IPS-20b (cell line): ENCODE measurements around the gene CD164.
A peak's percentile ranks its signal among the peaks of the same experiment; 100 is the strongest.

Experiments
- H3K27ac ChIP-seq: one replicate; pipeline ENCODE4 v1.5.1; 2013; ENCODE audit warnings: low read length
- H3K27me3 ChIP-seq: 2 replicates; pipeline ENCODE4 v1.6.1; 2013; ENCODE audit warnings: mild to moderate bottlenecking, low read length, inconsistent platforms; ENCODE audit not compliant: insufficient read depth
- H3K36me3 ChIP-seq: 2 replicates; pipeline ENCODE4 v1.6.1; 2013; ENCODE audit warnings: low read depth, mild to moderate bottlenecking, inconsistent platforms, low read length, moderate library complexity; ENCODE audit not compliant: insufficient read depth
- H3K4me1 ChIP-seq: 2 replicates; pipeline ENCODE4 v1.6.1; 2013; ENCODE audit warnings: mild to moderate bottlenecking, control low read depth, inconsistent platforms, low read length, moderate library complexity; ENCODE audit not compliant: insufficient read depth
- H3K4me3 ChIP-seq: 2 replicates; pipeline ENCODE4 v1.5.1; 2013; ENCODE audit warnings: mild to moderate bottlenecking, low read length, inconsistent platforms
- H3K9ac ChIP-seq: 2 replicates; pipeline ENCODE4 v1.6.1; 2013; ENCODE audit warnings: low read depth, mild to moderate bottlenecking, inconsistent platforms, low read length, moderate library complexity
- H3K9me3 ChIP-seq: 2 replicates; pipeline ENCODE4 v1.6.1; 2013; ENCODE audit warnings: mild to moderate bottlenecking, low read depth, low read length, inconsistent platforms; ENCODE audit not compliant: insufficient read depth

CD164 gene

DNA sequence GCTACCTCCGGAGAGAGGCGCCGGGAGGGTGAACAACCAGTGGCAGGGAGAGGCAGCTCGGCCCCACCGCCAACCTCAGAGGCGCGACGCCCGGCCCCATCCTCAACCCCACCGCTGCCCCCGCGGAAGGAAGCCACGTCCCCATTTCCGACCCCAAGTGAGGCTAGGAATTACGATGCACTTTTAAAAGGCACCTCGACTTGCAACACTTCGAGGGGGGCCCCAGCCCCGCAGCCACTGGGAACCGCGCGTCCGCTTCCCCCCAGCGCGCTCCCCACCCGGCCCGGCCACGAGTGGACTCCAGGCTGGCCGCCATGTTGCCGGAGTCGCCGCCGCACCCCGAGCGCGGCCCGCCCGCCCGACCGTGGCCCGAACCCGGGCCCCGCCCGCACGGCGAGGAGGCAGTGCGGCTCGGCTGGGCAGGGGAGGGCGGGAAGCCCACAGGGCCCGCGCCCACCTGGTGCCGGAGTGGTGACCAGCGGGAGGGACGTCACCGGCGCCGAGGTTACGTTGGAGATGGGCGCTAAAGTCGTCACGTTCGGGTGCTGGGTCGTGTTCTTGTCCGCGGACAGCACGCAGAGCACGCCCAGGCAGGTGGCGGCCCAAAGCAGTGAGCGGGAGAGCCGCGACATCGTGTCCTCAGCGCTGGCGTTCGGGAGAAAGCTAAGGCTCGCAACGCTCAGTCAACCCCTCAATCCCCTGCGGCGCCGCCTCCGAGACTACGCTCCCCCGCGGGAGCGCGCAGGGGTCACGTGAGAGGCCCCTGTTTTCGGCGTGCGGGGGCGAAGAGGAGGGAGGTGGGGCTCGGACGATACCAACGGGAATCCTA is at the start of gene CD164:
Gene CD164 (minus strand): TSS at position 721 of the 829 bp plus-strand sequence. CDS start 89 bp downstream, at position 632.
- peak within 1 kb of the TSS; percentile 99 for H3K27ac ChIP-seq
- H3K4me3 ChIP-seq: peak within 1 kb of the TSS; percentile 82
- peaks cover 10% of the 10 kb centered on the region for H3K4me1 ChIP-seq
- peaks cover 26% of the 10 kb centered on the region for H3K36me3 ChIP-seq
- no peaks in the 10 kb centered on the region for H3K27me3 ChIP-seq
- H3K9me3 ChIP-seq: no peaks in the 10 kb centered on the region
- peak within 1 kb of the TSS; percentile 99 for H3K9ac ChIP-seq

DNA sequence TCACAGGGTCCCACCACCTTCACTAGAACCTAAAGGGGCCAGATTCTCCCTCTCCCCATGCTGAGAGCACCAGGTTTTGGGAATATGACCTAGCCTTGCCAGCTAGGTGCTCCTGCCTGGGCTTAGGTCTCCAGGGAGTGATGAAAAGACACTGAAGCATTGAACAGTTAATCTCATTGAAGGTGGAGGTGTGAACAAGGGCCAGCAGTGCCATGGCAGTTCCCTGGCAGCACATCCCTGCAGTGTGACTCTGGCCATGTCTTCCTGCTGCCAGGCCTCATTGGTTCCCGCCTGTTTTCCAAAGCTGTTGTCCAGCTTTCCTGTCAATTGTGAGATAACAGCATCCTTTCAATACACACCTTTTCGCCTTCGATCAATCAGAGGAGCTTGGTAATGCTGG is 47.2 kb upstream of the CD164 start:
- Histone ChIP-seq H3K4me1 (no peaks in the 10 kb centered on the region), H3K27me3 (no peaks in the 10 kb centered on the region), H3K9me3 (no peaks in the 10 kb centered on the region), H3K36me3 (no peaks in the 10 kb centered on the region), H3K4me3 (no peak overlapping the region), H3K27ac (no peak overlapping the region), H3K9ac (no peak overlapping the region)

DNA sequence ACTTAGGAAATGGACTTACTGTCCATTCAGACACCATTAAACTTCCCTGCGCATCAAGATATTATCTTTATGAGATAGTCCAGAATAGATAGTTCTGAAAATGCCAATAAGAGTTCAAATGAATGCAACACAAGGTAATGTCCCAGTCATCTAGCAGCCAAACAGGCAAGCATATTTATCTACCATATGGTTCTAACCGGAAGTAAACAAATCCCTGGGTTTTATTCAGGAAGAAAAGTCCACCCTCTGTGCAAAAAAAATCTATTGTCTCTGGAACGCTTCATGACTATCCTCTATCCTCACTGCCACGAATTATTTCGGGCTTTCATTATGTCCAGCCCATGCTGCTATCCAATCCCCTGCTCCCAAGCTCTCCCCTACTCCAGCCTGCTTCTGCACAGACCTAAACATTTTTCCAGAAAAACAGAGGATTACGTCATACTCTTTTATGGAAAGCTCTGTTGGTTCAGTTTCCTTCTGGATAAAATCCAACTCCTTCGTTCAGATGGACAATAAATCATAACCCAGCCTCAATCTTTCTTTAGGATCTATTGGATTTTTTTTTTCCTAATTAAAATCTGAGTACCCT is 46.7 kb upstream of the CD164 start:
- Histone ChIP-seq H3K9ac (no peak overlapping the region), H3K4me3 (no peak overlapping the region), H3K4me1 (no peaks in the 10 kb centered on the region), H3K9me3 (no peaks in the 10 kb centered on the region), H3K27me3 (no peaks in the 10 kb centered on the region), H3K27ac (no peak overlapping the region), H3K36me3 (no peaks in the 10 kb centered on the region)

DNA sequence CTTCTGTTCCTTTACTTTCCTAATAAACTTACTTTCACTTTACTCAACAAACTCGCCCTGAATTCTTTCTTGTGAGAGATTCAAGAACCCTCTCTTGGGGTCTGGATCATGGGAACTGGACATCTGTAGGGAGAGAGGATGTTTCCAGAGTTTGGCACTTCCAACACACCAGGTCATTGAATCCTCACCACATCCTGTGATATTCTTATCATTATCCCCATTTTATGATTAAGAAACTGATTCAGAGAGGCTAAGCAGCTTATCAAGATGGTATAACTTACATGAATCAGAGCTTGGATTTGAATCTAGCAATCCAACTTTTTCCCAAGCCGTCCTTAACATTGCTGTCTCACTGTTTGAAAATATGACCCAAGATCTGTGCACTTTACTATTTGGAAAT is 42.7 kb upstream of the CD164 start:
- no peaks in the 10 kb centered on the region for H3K27me3 ChIP-seq
- no peak overlapping the region for H3K4me3 ChIP-seq
- no peak overlapping the region for H3K27ac ChIP-seq

DNA sequence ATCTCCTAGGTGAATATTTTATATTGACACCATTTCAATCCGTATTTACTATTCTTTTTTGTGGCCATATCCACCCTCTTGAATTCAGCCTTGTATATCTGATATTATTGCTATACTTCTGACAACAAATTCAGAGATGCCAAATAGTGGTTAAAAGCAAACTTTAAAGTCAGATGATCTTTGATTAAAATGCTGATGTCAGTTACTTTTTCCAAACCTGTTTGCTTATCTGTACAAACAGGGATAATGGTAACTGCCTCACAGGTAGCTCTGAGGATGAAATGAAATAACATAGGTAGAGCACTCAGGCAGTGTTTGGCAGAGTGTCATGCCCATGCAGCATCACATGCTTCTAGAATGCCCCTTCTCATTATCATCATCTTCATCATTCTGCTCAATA is 38.9 kb upstream of the CD164 start:
- no peaks in the 10 kb centered on the region for H3K36me3 ChIP-seq
- no peaks in the 10 kb centered on the region for H3K9me3 ChIP-seq
- H3K27ac ChIP-seq: no peak overlapping the region

More for the DNA sequence above, 42.7 kb upstream of the CD164 start:
- Histone ChIP-seq H3K9me3 (no peaks in the 10 kb centered on the region), H3K36me3 (no peaks in the 10 kb centered on the region), H3K4me1 (no peaks in the 10 kb centered on the region), H3K9ac (no peak overlapping the region)

DNA sequence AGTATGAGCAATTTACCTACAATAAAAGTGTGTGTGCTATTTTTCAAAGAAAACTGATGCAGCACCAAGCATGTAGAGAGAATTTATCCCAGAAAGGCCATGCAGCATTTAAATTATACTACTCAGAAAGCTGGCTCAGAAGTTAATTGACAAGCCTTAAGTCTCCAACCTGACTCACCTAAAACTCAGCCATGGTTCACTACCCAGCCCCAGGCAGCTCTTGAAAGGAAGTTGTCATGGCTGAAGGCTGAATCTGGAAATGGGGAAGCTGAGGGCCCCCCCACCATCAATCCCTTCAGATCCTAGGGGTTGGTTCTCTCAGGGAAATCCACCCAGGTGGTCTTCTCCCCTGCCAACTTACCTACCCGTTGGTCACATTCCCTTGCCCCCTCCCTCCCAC is 38.5 kb upstream of the CD164 start:
- no peaks in the 10 kb centered on the region for H3K36me3 ChIP-seq
- no peaks in the 10 kb centered on the region for H3K4me1 ChIP-seq
- H3K4me3 ChIP-seq: no peak overlapping the region
- no peaks in the 10 kb centered on the region for H3K9me3 ChIP-seq
- no peak overlapping the region for H3K9ac ChIP-seq
- no peaks in the 10 kb centered on the region for H3K27me3 ChIP-seq
- no peak overlapping the region for H3K27ac ChIP-seq

More for the DNA sequence above, 38.9 kb upstream of the CD164 start:
- no peak overlapping the region for H3K9ac ChIP-seq
- H3K27me3 ChIP-seq: no peaks in the 10 kb centered on the region
- H3K4me1 ChIP-seq: no peaks in the 10 kb centered on the region
- no peak overlapping the region for H3K4me3 ChIP-seq

DNA sequence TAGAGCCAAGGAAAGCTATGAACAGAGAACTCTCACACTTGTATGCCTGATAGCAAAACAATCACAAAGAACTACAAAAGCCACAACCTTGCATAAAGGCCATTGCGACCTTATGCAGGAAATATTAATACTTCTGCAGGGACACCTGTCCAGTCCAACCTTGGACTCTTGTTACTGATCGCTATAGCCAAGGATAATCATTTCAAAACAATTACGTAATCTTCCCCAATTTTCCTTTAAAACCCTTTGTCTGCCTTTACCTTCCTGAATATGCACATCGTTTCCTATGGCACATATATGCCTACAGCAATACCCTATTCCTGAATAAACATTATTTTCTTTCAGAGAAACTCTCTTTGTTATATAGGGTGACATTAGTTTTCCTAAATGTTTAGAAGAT is 35.4 kb upstream of the CD164 start:
- no peaks in the 10 kb centered on the region for H3K9me3 ChIP-seq

DNA sequence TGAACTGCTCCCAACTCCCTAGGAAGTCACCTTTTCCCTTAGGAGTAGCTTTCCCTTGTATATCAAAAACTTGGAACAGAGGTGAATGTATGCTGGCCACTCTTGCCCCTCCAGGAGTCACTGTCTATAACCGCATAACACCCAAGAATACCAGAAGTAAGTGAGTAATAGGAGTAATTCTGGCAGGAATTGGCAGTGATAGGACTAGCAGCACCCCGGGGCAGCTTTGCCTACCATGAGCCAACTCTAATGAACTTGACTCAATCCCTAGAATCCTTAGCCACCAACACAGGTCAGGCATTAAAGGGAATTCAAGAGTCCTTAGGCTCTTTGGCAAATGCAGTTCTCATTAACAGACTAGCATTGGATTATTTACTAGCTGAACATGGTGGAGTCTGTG is 28.8 kb upstream of the CD164 start:
- H3K4me1 ChIP-seq: no peaks in the 10 kb centered on the region
- no peak overlapping the region for H3K4me3 ChIP-seq
- no peak overlapping the region for H3K27ac ChIP-seq
- no peaks in the 10 kb centered on the region for H3K27me3 ChIP-seq
- H3K9me3 ChIP-seq: no peaks in the 10 kb centered on the region
- H3K36me3 ChIP-seq: no peaks in the 10 kb centered on the region
- H3K9ac ChIP-seq: no peak overlapping the region

More for the DNA sequence above, 35.4 kb upstream of the CD164 start:
- Histone ChIP-seq H3K9ac (no peak overlapping the region), H3K27ac (no peak overlapping the region), H3K27me3 (no peaks in the 10 kb centered on the region), H3K4me1 (no peaks in the 10 kb centered on the region), H3K4me3 (no peak overlapping the region), H3K36me3 (no peaks in the 10 kb centered on the region)

DNA sequence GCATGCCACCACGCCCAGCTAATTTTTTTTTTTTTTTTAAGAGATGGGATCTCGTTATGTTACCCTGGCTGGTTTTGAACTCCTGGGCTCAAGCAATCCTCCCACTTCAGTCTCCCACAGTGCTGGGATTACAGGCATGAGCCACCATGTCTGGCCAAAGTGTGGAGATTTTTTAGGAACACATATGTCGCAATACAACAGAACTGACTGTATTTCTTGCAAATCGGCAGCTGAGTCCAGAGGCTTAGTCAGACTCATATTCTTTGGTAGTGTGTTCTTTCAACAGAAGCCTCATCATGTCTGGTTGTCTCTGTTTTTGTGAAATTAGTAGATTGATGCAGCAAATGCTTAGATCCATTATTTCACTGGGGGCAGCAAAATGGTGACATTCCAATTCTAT is 23.9 kb upstream of the CD164 start:
- Histone ChIP-seq H3K9me3 (no peaks in the 10 kb centered on the region), H3K36me3 (no peaks in the 10 kb centered on the region), H3K4me3 (no peak overlapping the region), H3K4me1 (no peaks in the 10 kb centered on the region), H3K9ac (no peak overlapping the region), H3K27me3 (no peaks in the 10 kb centered on the region), H3K27ac (no peak overlapping the region)

DNA sequence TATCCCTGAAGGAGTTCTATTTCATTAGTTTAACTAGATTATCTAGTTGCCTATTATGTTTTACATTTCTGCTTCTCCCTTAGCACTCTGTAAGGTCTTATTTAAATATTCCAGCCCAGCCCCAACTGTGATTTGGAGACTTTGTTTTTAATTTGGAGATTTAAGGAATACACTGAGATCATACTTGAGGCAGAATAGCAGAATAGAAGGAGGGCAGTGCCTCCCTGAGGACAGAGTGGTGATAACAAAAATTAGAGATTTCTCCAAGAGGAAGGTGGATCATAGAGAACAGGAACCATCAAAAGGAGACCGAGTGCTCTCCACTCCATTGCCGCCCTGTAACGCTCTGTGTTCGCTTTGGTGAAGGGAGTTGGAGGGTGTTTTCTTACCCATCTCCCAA is 14.8 kb upstream of the CD164 start:
- H3K4me1 ChIP-seq: no peaks in the 10 kb centered on the region
- H3K9me3 ChIP-seq: no peaks in the 10 kb centered on the region
- no peak overlapping the region for H3K4me3 ChIP-seq
- H3K27ac ChIP-seq: no peak overlapping the region
- no peak overlapping the region for H3K9ac ChIP-seq
- H3K27me3 ChIP-seq: no peaks in the 10 kb centered on the region
- no peaks in the 10 kb centered on the region for H3K36me3 ChIP-seq

DNA sequence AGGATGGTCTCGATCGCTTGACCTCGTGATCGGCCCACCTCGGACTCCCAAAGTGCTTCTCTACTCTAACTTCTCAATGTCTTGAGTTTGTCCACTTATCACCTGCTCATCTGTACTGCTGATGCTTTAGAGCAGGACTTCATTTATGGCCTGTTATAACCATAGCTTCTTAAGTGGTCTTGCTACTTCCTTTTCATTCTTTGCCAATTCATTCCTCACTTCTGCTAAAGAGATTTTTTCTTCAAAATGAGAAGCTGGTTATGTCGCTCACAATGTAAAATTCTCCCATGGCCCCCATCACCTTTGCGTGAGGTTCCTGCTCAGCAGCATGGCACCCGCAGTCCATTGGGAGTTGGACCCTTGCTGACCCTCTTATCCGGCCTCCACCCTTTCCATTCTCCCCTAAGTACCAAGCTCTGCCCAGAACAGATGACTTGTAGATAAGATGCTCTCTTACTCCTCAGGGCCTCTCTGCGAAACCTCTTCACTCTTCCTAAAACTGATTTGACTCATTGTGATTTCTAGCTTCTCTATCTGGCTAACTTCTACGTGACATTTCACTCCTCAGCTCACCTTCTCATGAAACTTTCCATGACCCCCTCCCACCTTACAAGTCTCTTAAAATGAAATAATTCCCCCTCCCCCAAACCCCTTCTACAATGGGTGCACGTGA is 13.9 kb upstream of the CD164 start:
- Histone ChIP-seq H3K27ac (no peak overlapping the region), H3K36me3 (no peaks in the 10 kb centered on the region), H3K27me3 (no peaks in the 10 kb centered on the region), H3K9me3 (no peaks in the 10 kb centered on the region), H3K4me3 (no peak overlapping the region), H3K9ac (no peak overlapping the region), H3K4me1 (no peaks in the 10 kb centered on the region)

DNA sequence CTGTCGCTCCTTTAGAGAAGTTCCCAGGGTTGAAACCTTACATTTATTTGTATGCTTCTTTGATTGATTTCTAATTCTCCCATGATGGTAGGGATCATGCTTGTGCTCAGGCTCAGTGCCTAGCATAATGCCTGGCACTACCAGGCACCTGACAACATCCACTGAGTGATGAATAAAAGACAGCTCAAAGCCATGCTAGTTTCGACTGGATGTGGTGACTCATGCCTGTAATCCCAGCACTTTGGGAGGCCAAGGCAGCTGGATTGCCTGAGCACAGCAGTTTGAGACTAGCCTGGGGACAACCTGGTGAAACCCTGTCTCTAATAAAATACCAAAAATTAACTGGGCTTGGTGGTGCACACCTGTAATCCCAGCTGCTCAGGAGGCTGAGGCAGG is 11.6 kb upstream of the CD164 start:
- Histone ChIP-seq H3K9ac (no peak overlapping the region), H3K27me3 (no peaks in the 10 kb centered on the region), H3K27ac (no peak overlapping the region), H3K36me3 (no peaks in the 10 kb centered on the region), H3K4me1 (no peaks in the 10 kb centered on the region), H3K9me3 (no peaks in the 10 kb centered on the region), H3K4me3 (no peak overlapping the region)
